T1000 (cell line): ENCODE measurements around the gene SKI.

Experiments used
- DNase-seq: peaks from one replicate; lab custom pipeline; 2025; ENCODE audit warnings: mixed read lengths; lab: John Stamatoyannopoulos, UW

Gene SKI

GRCh38 chr1:2228157-2228594 is at the start of gene SKI:
SKI (plus strand) TSS chr1:2228319; CDS start chr1:2228767, 448 bp downstream.
- DNase-seq: no peak

- DNase-seq: no peak
Measured at GRCh38 chr1:2178875-2179274, 49.2 kb upstream of the SKI start.

GRCh38 chr1:2179283-2180013 is 48.7 kb upstream of the SKI start:
- DNase-seq: peak; percentile 28

GRCh38 chr1:2180297-2181245 is 47.5 kb upstream of the SKI start:
- DNase-seq: peak; percentile 98

- DNase-seq: no peak
Measured at GRCh38 chr1:2181271-2181670, 46.8 kb upstream of the SKI start.

- DNase-seq: no peak
Measured at GRCh38 chr1:2181752-2182151, 46.4 kb upstream of the SKI start.

GRCh38 chr1:2182376-2182775 is 45.7 kb upstream of the SKI start:
- DNase-seq: no peak

GRCh38 chr1:2183937-2184334 is 44.2 kb upstream of the SKI start:
- DNase-seq: no peak

- DNase-seq: no peak
Measured at GRCh38 chr1:2184531-2184930, 43.6 kb upstream of the SKI start.

GRCh38 chr1:2184934-2185333 is 43.2 kb upstream of the SKI start:
- DNase-seq: no peak

GRCh38 chr1:2185880-2186855 is 42.0 kb upstream of the SKI start:
- DNase-seq: no peak

GRCh38 chr1:2186901-2187300 is 41.2 kb upstream of the SKI start:
- DNase-seq: no peak

- no peak for DNase-seq
Measured at GRCh38 chr1:2187619-2188018, 40.5 kb upstream of the SKI start.

GRCh38 chr1:2188336-2188735 is 39.8 kb upstream of the SKI start:
- no peak for DNase-seq

- DNase-seq: peak; percentile 90
Measured at GRCh38 chr1:2189459-2190425, 38.4 kb upstream of the SKI start.

- no peak for DNase-seq
Measured at GRCh38 chr1:2190491-2190976, 37.6 kb upstream of the SKI start.

GRCh38 chr1:2192031-2192995 is 35.8 kb upstream of the SKI start:
- DNase-seq: no peak

- no peak for DNase-seq
Measured at GRCh38 chr1:2193514-2194281, 34.4 kb upstream of the SKI start.
